IMR-90 (cell line): ENCODE data around the gene KNTC1. TPM values are rescaled to one million over a fixed set of nuclear protein-coding genes. Genes with fewer than 3 reads are reported as not detected.

Experiments used
- ATAC-seq: fragments of 200-7000 bp; cut with Tn5 transposase; 2 replicates; pipeline ENCODE4 v1.9.1; 2020; ENCODE audit warnings: low read depth, mild to moderate bottlenecking, moderate library complexity
- BruUV-seq: library from RNA; stranded (reverse); fragments of 400-500 nt; replicated peaks from 2 replicates; lab custom pipeline; 2021; lab: Mats Ljungman, UMichigan
- CTCF ChIA-PET: fragments of 300-600 bp; formaldehyde crosslinking; extraction: SDS; loops from one replicate; lab custom pipeline; 2021; ENCODE audit warnings: antibody characterized with exemption; lab: Yijun Ruan, JAX
- POLR2A ChIA-PET: fragments of 300-600 bp; sonication (Branson Sonifier 250); formaldehyde crosslinking; loops from one replicate; lab custom pipeline; 2022; ENCODE audit warnings: antibody characterized with exemption; ENCODE audit not compliant: unreplicated experiment; lab: Charles Lee
- DNase-seq: peaks from one replicate; pipeline ENCODE4 v3.0.0; 2013
- H2AFZ ChIP-seq: replicated peaks from 2 replicates; pipeline ENCODE3; 2013; ENCODE audit warnings: low read length, mild to moderate bottlenecking; ENCODE audit not compliant: poor library complexity
- H2AK5ac ChIP-seq: 2 replicates; pipeline ENCODE4 v1.6.1; 2013; ENCODE audit warnings: low read depth, low read length, inconsistent platforms
- H2AK9ac ChIP-seq: replicated peaks from 2 replicates; pipeline ENCODE3; 2013; ENCODE audit warnings: mild to moderate bottlenecking, low read depth, low read length, moderate library complexity; ENCODE audit not compliant: poor library complexity
- H2BK120ac ChIP-seq: 2 replicates; pipeline ENCODE4 v1.6.1; 2013; ENCODE audit warnings: low read depth, low read length, inconsistent platforms
- H2BK15ac ChIP-seq: 3 replicates; pipeline ENCODE4 v1.6.1; 2013; ENCODE audit warnings: low read depth, low read length, inconsistent platforms
- H2BK20ac ChIP-seq: 2 replicates; pipeline ENCODE4 v1.6.1; 2013; ENCODE audit warnings: low read depth, mild to moderate bottlenecking, inconsistent platforms, low read length, moderate library complexity
- H2BK5ac ChIP-seq: 2 replicates; pipeline ENCODE4 v1.6.1; 2013; ENCODE audit warnings: mild to moderate bottlenecking, low read depth, low read length, inconsistent platforms; ENCODE audit not compliant: poor library complexity, severe bottlenecking
- H3K14ac ChIP-seq: replicated peaks from 2 replicates; pipeline ENCODE4 v1.6.1; 2013; ENCODE audit warnings: low read depth, low read length, inconsistent platforms
- H3K18ac ChIP-seq: 2 replicates; pipeline ENCODE4 v1.6.1; 2013; ENCODE audit warnings: low read depth, low read length, control low read depth
- H3K23ac ChIP-seq: 2 replicates; pipeline ENCODE4 v1.6.1; 2013; ENCODE audit warnings: low read depth, low read length, inconsistent platforms
- H3K27ac ChIP-seq: 2 replicates; pipeline ENCODE4 v1.5.1; 2013; ENCODE audit warnings: mild to moderate bottlenecking, control low read depth, low read length; ENCODE audit not compliant: insufficient read depth
- H3K27me3 ChIP-seq: 2 replicates; pipeline ENCODE4 v1.6.1; 2013; ENCODE audit warnings: low read length; ENCODE audit not compliant: control insufficient read depth, insufficient read depth
- H3K36me3 ChIP-seq: 2 replicates; pipeline ENCODE4 v1.6.1; 2013; ENCODE audit warnings: low read length, mixed read lengths; ENCODE audit not compliant: control insufficient read depth, insufficient read depth
- H3K4ac ChIP-seq: 2 replicates; pipeline ENCODE4 v1.6.1; 2013; ENCODE audit warnings: low read depth, low read length, inconsistent platforms
- H3K4me1 ChIP-seq: 2 replicates; pipeline ENCODE4 v1.6.1; 2013; ENCODE audit warnings: low read length, mixed read lengths; ENCODE audit not compliant: control insufficient read depth, insufficient read depth
- H3K4me2 ChIP-seq: 2 replicates; pipeline ENCODE4 v1.6.1; 2013; ENCODE audit warnings: low read depth, mild to moderate bottlenecking, control low read depth, low read length, moderate library complexity
- H3K4me3 ChIP-seq: 2 replicates; pipeline ENCODE4 v1.5.1; 2013; ENCODE audit warnings: low read depth, mild to moderate bottlenecking, control low read depth, low read length, moderate library complexity; ENCODE audit not compliant: insufficient read depth
- H3K56ac ChIP-seq: 2 replicates; pipeline ENCODE4 v1.6.1; 2013; ENCODE audit warnings: low read length, inconsistent platforms; ENCODE audit not compliant: insufficient read depth; ENCODE audit errors: extremely low read depth
- H3K79me1 ChIP-seq, 2 experiments: 2 replicates each; pipeline ENCODE4 v1.6.1; 2013; ENCODE audit warnings: low read length in 2 of 2, inconsistent platforms in 1 of 2, low read depth in 1 of 2
- H3K9ac ChIP-seq: 2 replicates; pipeline ENCODE4 v1.6.1; 2013; ENCODE audit warnings: low read depth, low read length, control low read depth
- H3K9me1 ChIP-seq: 2 replicates; pipeline ENCODE4 v1.6.1; 2013; ENCODE audit warnings: low read length, inconsistent platforms; ENCODE audit not compliant: insufficient read depth
- H3K9me3 ChIP-seq: 2 replicates; pipeline ENCODE4 v1.6.1; 2013; ENCODE audit warnings: low read length; ENCODE audit not compliant: control insufficient read depth, insufficient read depth
- H4K20me1 ChIP-seq: 2 replicates; pipeline ENCODE4 v1.6.1; 2013; ENCODE audit warnings: low read length, inconsistent platforms; ENCODE audit not compliant: insufficient read depth
- H4K5ac ChIP-seq: 2 replicates; pipeline ENCODE4 v1.6.1; 2013; ENCODE audit warnings: mild to moderate bottlenecking, low read depth, low read length, control low read depth
- H4K8ac ChIP-seq, 2 experiments: 2 replicates each; pipeline ENCODE4 v1.6.1; 2013; ENCODE audit warnings: low read depth in 2 of 2, low read length in 2 of 2, control low read depth in 1 of 2, inconsistent platforms in 1 of 2
- H4K91ac ChIP-seq: 2 replicates; pipeline ENCODE4 v1.6.1; 2013; ENCODE audit warnings: low read depth, low read length, inconsistent platforms; ENCODE audit not compliant: insufficient read depth
- BHLHE40 ChIP-seq: fragments of 150-350 bp; IDR thresholded peaks from 2 replicates; pipeline ENCODE4 v1.6.1; 2016; ENCODE audit warnings: mild to moderate bottlenecking, low read depth, low read length
- CEBPB ChIP-seq: IDR thresholded peaks from 2 replicates; pipeline ENCODE4 v1.6.1; 2012; ENCODE audit warnings: low read depth, low read length, improper control_type of control experiment
- CHD1 ChIP-seq: IDR thresholded peaks from 2 replicates; pipeline ENCODE4 v1.6.1; 2012; ENCODE audit warnings: low read depth, low read length, improper control_type of control experiment
- FOS ChIP-seq: fragments of 150-350 bp; IDR thresholded peaks from 2 replicates; pipeline ENCODE4 v1.6.1; 2016; ENCODE audit warnings: low read depth, low read length
- MXI1 ChIP-seq: IDR thresholded peaks from 2 replicates; pipeline ENCODE4 v1.6.1; 2012; ENCODE audit warnings: low read depth, mild to moderate bottlenecking, low read length, moderate library complexity, borderline replicate concordance
- NFE2L2 ChIP-seq: fragments of 150-350 bp; IDR thresholded peaks from 2 replicates; pipeline ENCODE4 v1.6.1; 2016; ENCODE audit warnings: low read depth, mild to moderate bottlenecking, low read length
- POLR2A ChIP-seq: IDR thresholded peaks from 2 replicates; pipeline ENCODE4 v1.6.1; 2012; ENCODE audit warnings: mild to moderate bottlenecking, low read depth, low read length
- RCOR1 ChIP-seq: IDR thresholded peaks from 2 replicates; pipeline ENCODE4 v1.6.1; 2012; ENCODE audit warnings: mild to moderate bottlenecking, low read length, improper control_type of control experiment; ENCODE audit not compliant: insufficient replicate concordance
- RFX5 ChIP-seq: IDR thresholded peaks from 2 replicates; pipeline ENCODE4 v1.8.0; 2012; ENCODE audit warnings: low read depth, mild to moderate bottlenecking, low read length, moderate library complexity
- WGBS, 2 experiments: methylation state at CpG; one replicate each; pipeline versions ENCODE4 v1.1.5 to v1.1.7; 2013; ENCODE audit warnings: missing lambda C conversion rate in 2 of 2; ENCODE audit not compliant: insufficient read length in 1 of 2; ENCODE audit errors: extremely low coverage in 2 of 2; 5-methylcytosine and 5-hydroxymethylcytosine counted together
- dilution Hi-C: fragments of 300-500 bp; cut with HindIII; formaldehyde crosslinking; loops from one replicate; pipeline ENCODE4 v1.14.3; 2018; ENCODE audit warnings: low sequenced_read_pairs; ENCODE audit not compliant: unreplicated experiment
- in situ Hi-C: fragments of 300-500 bp; cut with MboI; formaldehyde crosslinking; loops from 3 replicates; pipeline ENCODE4 v1.14.3; 2019; ENCODE audit warnings: low sequenced_read_pairs, inconsistent platforms, mixed read lengths
- intact Hi-C: fragments of 100-400 bp; cut with micrococcal nuclease; formaldehyde crosslinking; loops from 2 replicates; pipeline ENCODE4 v1.10.0; 2022
- polyA plus RNA-seq, 3 experiments: library from polyadenylated mRNA; depleted of rRNA; stranded (reverse); fragments of >200 nt; gene quantifications; 2 replicates each; pipeline ENCODE4 v1.2.3, GENCODE V29; 2012; ENCODE audit warnings: low replicate concordance in 1 of 3
- total RNA-seq: library from RNA; depleted of rRNA; stranded (reverse); fragments of >200 nt; gene quantifications from 2 replicates; pipeline ENCODE4 v1.2.3, GENCODE V29; 2012
- TF ChIP-seq, protein P1 (sequence below): fragments of 150-350 bp; IDR thresholded peaks from 2 replicates; pipeline ENCODE4 v1.6.1; 2017; ENCODE audit warnings: mild to moderate bottlenecking, antibody characterized with exemption, low read length, low read depth

The KNTC1 gene
- total and polyA plus RNA-seq, 2 of the 4 experiments (the other 2 are of a cell fraction), result 16.6 to 23.7 TPM

DNA sequence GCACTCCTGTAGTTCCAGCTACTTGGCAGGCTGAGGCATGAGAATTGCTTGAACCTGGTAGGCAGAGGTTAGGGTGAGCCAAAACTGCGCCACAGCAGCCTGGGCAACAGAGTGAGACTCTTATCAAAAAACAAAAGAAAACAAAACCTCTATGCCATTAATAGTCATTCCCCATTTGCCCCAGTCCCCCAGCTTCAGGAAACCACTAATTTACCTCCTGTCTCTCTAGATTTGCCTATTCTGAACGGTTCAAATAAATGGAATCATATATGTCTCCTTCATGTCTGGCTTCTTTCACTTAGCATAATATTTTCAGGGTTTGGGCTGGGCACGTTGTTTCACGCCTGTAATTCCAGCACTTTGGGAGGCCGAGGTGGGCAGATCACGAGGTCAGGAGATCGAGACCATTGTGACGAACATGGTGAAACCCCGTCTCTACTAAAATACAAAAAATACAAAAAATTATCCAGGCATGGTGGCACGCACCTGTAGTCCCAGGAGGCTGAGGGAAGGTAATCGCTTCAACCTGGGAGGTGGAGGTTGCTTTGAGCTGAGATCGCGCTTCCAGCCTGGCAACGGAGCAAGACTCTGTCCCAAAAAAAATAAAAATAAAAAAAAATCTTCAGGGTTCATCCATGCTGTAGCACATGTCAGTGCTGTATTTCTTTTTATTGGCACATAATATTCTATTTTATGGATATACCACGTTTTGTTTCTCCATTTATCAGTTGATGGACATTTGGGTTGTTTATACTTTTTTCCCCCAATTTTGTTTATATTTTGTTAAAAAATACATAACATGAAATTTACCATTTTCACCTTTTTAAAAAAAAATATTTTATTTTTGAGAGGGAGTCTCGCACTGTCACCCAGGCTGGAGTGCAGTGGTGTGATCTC, 31.9 kb downstream of the KNTC1 start (continued):
- TF ChIP-seq, protein P1, sequence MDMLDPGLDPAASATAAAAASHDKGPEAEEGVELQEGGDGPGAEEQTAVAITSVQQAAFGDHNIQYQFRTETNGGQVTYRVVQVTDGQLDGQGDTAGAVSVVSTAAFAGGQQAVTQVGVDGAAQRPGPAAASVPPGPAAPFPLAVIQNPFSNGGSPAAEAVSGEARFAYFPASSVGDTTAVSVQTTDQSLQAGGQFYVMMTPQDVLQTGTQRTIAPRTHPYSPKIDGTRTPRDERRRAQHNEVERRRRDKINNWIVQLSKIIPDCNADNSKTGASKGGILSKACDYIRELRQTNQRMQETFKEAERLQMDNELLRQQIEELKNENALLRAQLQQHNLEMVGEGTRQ, result no peak

DNA sequence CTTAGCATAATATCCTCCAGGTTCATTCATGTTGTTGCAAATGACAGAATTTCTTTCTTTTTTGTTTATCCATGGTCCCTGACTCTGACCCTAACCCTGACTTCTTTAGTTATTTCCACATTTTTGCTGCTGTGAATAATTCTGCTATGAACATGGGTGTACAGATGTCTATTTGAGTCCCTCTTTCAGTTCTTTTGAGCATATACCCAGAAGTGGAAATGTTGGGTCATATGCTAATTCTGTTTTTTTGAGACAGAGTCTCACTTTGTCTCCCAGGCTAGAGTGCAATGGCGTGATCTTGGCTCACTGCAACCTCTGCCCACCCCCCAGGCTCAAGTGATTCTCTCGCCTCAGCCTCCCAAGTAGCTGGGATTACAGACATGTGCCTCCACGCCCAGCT, 33.1 kb downstream of the KNTC1 start:
- ATAC-seq, result no peak
- Histone ChIP-seq H3K36me3 (peaks cover 7% of the 10 kb centered on the region), H3K27ac (no peak overlapping the region), H3K14ac (no peak overlapping the region), H2BK20ac (no peak overlapping the region), H3K4me2 (no peak overlapping the region), H3K9me1 (no peaks in the 10 kb centered on the region), H3K9ac (no peak overlapping the region), H2AK9ac (no peak overlapping the region), H3K4me3 (no peak overlapping the region), H3K4me1 (no peaks in the 10 kb centered on the region), H3K79me1 (no peaks in the 10 kb centered on the region; a peak in 1 of 4 replicates), H2BK15ac (no peak overlapping the region), H4K91ac (no peak overlapping the region), H2AK5ac (no peak overlapping the region), H4K8ac (no peak overlapping the region), H2BK120ac (no peak overlapping the region), H3K56ac (no peak overlapping the region), H4K20me1 (no peaks in the 10 kb centered on the region), H3K18ac (no peak overlapping the region), H4K5ac (no peak overlapping the region), H3K23ac (no peak overlapping the region), H3K27me3 (no peaks in the 10 kb centered on the region), H2BK5ac (no peak overlapping the region), H3K4ac (no peak overlapping the region), H2AFZ (no peak overlapping the region), H3K9me3 (no peaks in the 10 kb centered on the region)
- DNase-seq, result no peak
- TF ChIP-seq CEBPB (no peak), BHLHE40 (no peak), NFE2L2 (no peak), CHD1 (no peak), FOS (no peak), RFX5 (no peak), MXI1 (no peak), RCOR1 (no peak), POLR2A (no peak)
- TF ChIP-seq, protein P1, result no peak
- CTCF ChIA-PET, result no interaction called here
- BruUV-seq, result no TSS peak
- in situ Hi-C loops, result no loop called here
- POLR2A ChIA-PET, result no interaction called here
- intact Hi-C loops, result no loop called here
- dilution Hi-C loops, result no loop called here
- WGBS, 2 experiments, result no CpG with 5 or more reads among the region's 3 CpGs
